ENCODE results near the gene ATP6V1C2. TPM values are rescaled to one million over a fixed set of nuclear protein-coding genes. Genes with fewer than 3 reads are reported as not detected.

Gene ATP6V1C2
- polyA plus RNA-seq, 1 donor from 2014 or later = not detected

DNA sequence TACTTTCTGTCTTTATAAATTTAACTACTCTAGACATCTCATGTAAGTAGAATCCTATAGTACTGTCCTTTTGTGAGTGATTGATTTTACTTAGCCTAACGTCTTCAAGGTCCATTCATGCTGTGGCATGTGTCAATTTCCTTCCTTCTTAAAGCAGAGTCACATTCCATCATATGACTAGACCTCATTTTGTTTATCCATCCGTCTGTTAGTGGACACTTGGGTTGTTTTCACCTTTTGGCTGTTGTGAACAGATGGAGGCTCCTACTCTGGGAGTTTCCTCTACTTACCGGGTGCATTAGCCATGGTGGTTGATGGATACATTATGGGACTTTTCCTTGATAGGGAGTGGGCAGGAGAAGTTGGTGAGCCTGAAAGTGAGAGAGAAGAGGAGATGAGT lies 97.6 kb downstream of the ATP6V1C2 start:
- Histone ChIP-seq H3K9me2 (ENCODE audit: insufficient read depth, low read length) (no peaks in the 10 kb centered on the region), H3K27me3 (ENCODE audit: insufficient read depth, low read depth, low read length) (no peaks in the 10 kb centered on the region), H4K20me1 (ENCODE audit: insufficient read depth) (no peaks in the 10 kb centered on the region), H3K4me3 (ENCODE audit: low read length) (no peak overlapping the region), H3K9ac (ENCODE audit: low read length) (no peak overlapping the region), H3K4me2 (ENCODE audit: low read length) (no peak overlapping the region), H3F3A (ENCODE audit: insufficient read depth, low read length, poor library complexity, severe bottlenecking) (no peaks in the 10 kb centered on the region), H2AFZ (ENCODE audit: low read depth, low read length) (no peak overlapping the region), H3K36me3 (ENCODE audit: insufficient read depth, low read length) (no peaks in the 10 kb centered on the region), H3K79me2 (replicated peaks; ENCODE audit: insufficient read depth, low read length) (no peaks in the 10 kb centered on the region), H3K9me3 (ENCODE audit: low read length) (no peaks in the 10 kb centered on the region), H3K27ac (ENCODE audit: low read length) (no peak overlapping the region)
- TF ChIP-seq EZH2 (IDR thresholded peaks at IDR 0.05; ENCODE audit: borderline replicate concordance, insufficient read depth, low read length, poor library complexity, severe bottlenecking) (no peak), POLR2AphosphoS5 (IDR thresholded peaks at IDR 0.05) (no peak), TAF1 (IDR thresholded peaks at IDR 0.05; ENCODE audit: low read depth) (no peak), MXI1 (conservative IDR thresholded peaks at IDR 0.05; ENCODE audit: poor library complexity, severe bottlenecking) (no peak), EP300 (conservative IDR thresholded peaks at IDR 0.05; ENCODE audit: poor library complexity, severe bottlenecking) (no peak), SMC3 (conservative IDR thresholded peaks at IDR 0.05; ENCODE audit: poor library complexity) (no peak), RAD21 (conservative IDR thresholded peaks at IDR 0.05) (no peak)
- TF ChIP-seq, protein P1, sequence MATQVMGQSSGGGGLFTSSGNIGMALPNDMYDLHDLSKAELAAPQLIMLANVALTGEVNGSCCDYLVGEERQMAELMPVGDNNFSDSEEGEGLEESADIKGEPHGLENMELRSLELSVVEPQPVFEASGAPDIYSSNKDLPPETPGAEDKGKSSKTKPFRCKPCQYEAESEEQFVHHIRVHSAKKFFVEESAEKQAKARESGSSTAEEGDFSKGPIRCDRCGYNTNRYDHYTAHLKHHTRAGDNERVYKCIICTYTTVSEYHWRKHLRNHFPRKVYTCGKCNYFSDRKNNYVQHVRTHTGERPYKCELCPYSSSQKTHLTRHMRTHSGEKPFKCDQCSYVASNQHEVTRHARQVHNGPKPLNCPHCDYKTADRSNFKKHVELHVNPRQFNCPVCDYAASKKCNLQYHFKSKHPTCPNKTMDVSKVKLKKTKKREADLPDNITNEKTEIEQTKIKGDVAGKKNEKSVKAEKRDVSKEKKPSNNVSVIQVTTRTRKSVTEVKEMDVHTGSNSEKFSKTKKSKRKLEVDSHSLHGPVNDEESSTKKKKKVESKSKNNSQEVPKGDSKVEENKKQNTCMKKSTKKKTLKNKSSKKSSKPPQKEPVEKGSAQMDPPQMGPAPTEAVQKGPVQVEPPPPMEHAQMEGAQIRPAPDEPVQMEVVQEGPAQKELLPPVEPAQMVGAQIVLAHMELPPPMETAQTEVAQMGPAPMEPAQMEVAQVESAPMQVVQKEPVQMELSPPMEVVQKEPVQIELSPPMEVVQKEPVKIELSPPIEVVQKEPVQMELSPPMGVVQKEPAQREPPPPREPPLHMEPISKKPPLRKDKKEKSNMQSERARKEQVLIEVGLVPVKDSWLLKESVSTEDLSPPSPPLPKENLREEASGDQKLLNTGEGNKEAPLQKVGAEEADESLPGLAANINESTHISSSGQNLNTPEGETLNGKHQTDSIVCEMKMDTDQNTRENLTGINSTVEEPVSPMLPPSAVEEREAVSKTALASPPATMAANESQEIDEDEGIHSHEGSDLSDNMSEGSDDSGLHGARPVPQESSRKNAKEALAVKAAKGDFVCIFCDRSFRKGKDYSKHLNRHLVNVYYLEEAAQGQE (IDR thresholded peaks at IDR 0.05; ENCODE audit: borderline replicate concordance) = no peak
- TF ChIP-seq, protein P2, sequence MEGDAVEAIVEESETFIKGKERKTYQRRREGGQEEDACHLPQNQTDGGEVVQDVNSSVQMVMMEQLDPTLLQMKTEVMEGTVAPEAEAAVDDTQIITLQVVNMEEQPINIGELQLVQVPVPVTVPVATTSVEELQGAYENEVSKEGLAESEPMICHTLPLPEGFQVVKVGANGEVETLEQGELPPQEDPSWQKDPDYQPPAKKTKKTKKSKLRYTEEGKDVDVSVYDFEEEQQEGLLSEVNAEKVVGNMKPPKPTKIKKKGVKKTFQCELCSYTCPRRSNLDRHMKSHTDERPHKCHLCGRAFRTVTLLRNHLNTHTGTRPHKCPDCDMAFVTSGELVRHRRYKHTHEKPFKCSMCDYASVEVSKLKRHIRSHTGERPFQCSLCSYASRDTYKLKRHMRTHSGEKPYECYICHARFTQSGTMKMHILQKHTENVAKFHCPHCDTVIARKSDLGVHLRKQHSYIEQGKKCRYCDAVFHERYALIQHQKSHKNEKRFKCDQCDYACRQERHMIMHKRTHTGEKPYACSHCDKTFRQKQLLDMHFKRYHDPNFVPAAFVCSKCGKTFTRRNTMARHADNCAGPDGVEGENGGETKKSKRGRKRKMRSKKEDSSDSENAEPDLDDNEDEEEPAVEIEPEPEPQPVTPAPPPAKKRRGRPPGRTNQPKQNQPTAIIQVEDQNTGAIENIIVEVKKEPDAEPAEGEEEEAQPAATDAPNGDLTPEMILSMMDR (IDR thresholded peaks at IDR 0.05; ENCODE audit: poor library complexity, severe bottlenecking) = no peak

DNA sequence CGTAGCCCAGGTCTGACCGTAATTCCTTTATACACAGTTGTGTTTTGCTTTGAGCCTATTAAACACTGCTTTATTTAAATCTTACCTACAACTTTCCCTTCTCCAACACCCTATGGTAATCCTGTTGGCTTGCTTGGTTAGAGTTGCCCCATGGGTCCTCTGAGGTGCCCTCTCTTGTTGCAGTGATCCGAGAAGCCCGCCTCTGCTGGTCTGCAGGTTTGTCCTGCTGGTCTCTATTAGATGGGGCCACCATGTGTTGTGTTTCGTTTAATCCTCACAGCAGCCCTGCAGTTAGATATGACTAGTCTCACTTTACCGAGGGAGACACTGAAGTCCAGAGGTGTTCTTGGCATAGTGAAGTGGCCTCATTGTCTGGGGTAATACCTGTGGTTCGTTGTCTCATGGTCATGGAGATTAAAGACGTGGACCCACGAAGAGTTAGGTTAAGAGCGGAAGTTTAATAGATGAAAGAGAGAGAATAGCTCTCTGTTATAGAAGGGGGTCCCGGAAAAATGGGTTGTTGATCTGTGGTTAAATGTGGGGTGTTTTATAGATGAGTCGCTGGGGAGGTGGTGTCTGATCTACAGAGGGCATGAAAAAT lies 98.4 kb downstream of the ATP6V1C2 start:
- Histone ChIP-seq H3K36me3 (ENCODE audit: insufficient read depth, low read length) (no peaks in the 10 kb centered on the region), H3K27ac (ENCODE audit: low read length) (no peak overlapping the region), H3K4me3 (ENCODE audit: low read length) (no peak overlapping the region), H4K20me1 (ENCODE audit: insufficient read depth) (no peaks in the 10 kb centered on the region), H3K27me3 (ENCODE audit: insufficient read depth, low read depth, low read length) (no peaks in the 10 kb centered on the region), H3K79me2 (replicated peaks; ENCODE audit: insufficient read depth, low read length) (no peaks in the 10 kb centered on the region), H3F3A (ENCODE audit: insufficient read depth, low read length, poor library complexity, severe bottlenecking) (no peaks in the 10 kb centered on the region), H3K9ac (ENCODE audit: low read length) (no peak overlapping the region), H3K4me2 (ENCODE audit: low read length) (no peak overlapping the region), H3K9me3 (ENCODE audit: low read length) (no peaks in the 10 kb centered on the region), H2AFZ (ENCODE audit: low read depth, low read length) (no peak overlapping the region), H3K9me2 (ENCODE audit: insufficient read depth, low read length) (no peaks in the 10 kb centered on the region)
- no peak for TF ChIP-seq TAF1 (IDR thresholded peaks at IDR 0.05; ENCODE audit: low read depth)
- TF ChIP-seq SMC3 (conservative IDR thresholded peaks at IDR 0.05; ENCODE audit: poor library complexity) = no peak
- TF ChIP-seq POLR2AphosphoS5 (IDR thresholded peaks at IDR 0.05) = no peak
- TF ChIP-seq, protein P1 (IDR thresholded peaks at IDR 0.05; ENCODE audit: borderline replicate concordance) = no peak
- TF ChIP-seq MXI1 (conservative IDR thresholded peaks at IDR 0.05; ENCODE audit: poor library complexity, severe bottlenecking) = no peak
- TF ChIP-seq EZH2 (IDR thresholded peaks at IDR 0.05; ENCODE audit: borderline replicate concordance, insufficient read depth, low read length, poor library complexity, severe bottlenecking) = no peak
- TF ChIP-seq, protein P2 (IDR thresholded peaks at IDR 0.05; ENCODE audit: poor library complexity, severe bottlenecking) = no peak

Measured in neural cell (in vitro differentiated cells).